IMR-90 (cell line): ENCODE measurements around the gene HBM. TPM values are rescaled to one million over a fixed set of nuclear protein-coding genes. Genes with fewer than 3 reads are reported as not detected.
"Not testable (repeated sequence)": the region's sequence is repeated elsewhere in the genome, so short reads cannot be mapped to it uniquely, and the experiment has no call there.

ENCODE experiments used
- ATAC-seq: fragments of 200-7000 bp; cut with Tn5 transposase; 2 replicates; pipeline ENCODE4 v1.9.1; 2020; ENCODE audit warnings: low read depth, mild to moderate bottlenecking, moderate library complexity
- BruUV-seq: library from RNA; stranded (reverse); fragments of 400-500 nt; replicated peaks from 2 replicates; lab custom pipeline; 2021; lab: Mats Ljungman, UMichigan
- CTCF ChIA-PET: fragments of 300-600 bp; formaldehyde crosslinking; extraction: SDS; loops from one replicate; lab custom pipeline; 2021; ENCODE audit warnings: antibody characterized with exemption; lab: Yijun Ruan, JAX
- POLR2A ChIA-PET: fragments of 300-600 bp; sonication (Branson Sonifier 250); formaldehyde crosslinking; loops from one replicate; lab custom pipeline; 2022; ENCODE audit warnings: antibody characterized with exemption; ENCODE audit not compliant: unreplicated experiment; lab: Charles Lee
- DNase-seq: peaks from one replicate; pipeline ENCODE4 v3.0.0; 2013
- H2AFZ ChIP-seq: replicated peaks from 2 replicates; pipeline ENCODE3; 2013; ENCODE audit warnings: low read length, mild to moderate bottlenecking; ENCODE audit not compliant: poor library complexity
- H2AK5ac ChIP-seq: 2 replicates; pipeline ENCODE4 v1.6.1; 2013; ENCODE audit warnings: low read depth, low read length, inconsistent platforms
- H2AK9ac ChIP-seq: replicated peaks from 2 replicates; pipeline ENCODE3; 2013; ENCODE audit warnings: mild to moderate bottlenecking, low read depth, low read length, moderate library complexity; ENCODE audit not compliant: poor library complexity
- H2BK120ac ChIP-seq: 2 replicates; pipeline ENCODE4 v1.6.1; 2013; ENCODE audit warnings: low read depth, low read length, inconsistent platforms
- H2BK15ac ChIP-seq: 3 replicates; pipeline ENCODE4 v1.6.1; 2013; ENCODE audit warnings: low read depth, low read length, inconsistent platforms
- H2BK20ac ChIP-seq: 2 replicates; pipeline ENCODE4 v1.6.1; 2013; ENCODE audit warnings: low read depth, mild to moderate bottlenecking, inconsistent platforms, low read length, moderate library complexity
- H2BK5ac ChIP-seq: 2 replicates; pipeline ENCODE4 v1.6.1; 2013; ENCODE audit warnings: mild to moderate bottlenecking, low read depth, low read length, inconsistent platforms; ENCODE audit not compliant: poor library complexity, severe bottlenecking
- H3K14ac ChIP-seq: replicated peaks from 2 replicates; pipeline ENCODE4 v1.6.1; 2013; ENCODE audit warnings: low read depth, low read length, inconsistent platforms
- H3K18ac ChIP-seq: 2 replicates; pipeline ENCODE4 v1.6.1; 2013; ENCODE audit warnings: low read depth, low read length, control low read depth
- H3K23ac ChIP-seq: 2 replicates; pipeline ENCODE4 v1.6.1; 2013; ENCODE audit warnings: low read depth, low read length, inconsistent platforms
- H3K27ac ChIP-seq: 2 replicates; pipeline ENCODE4 v1.5.1; 2013; ENCODE audit warnings: mild to moderate bottlenecking, control low read depth, low read length; ENCODE audit not compliant: insufficient read depth
- H3K27me3 ChIP-seq: 2 replicates; pipeline ENCODE4 v1.6.1; 2013; ENCODE audit warnings: low read length; ENCODE audit not compliant: control insufficient read depth, insufficient read depth
- H3K36me3 ChIP-seq: 2 replicates; pipeline ENCODE4 v1.6.1; 2013; ENCODE audit warnings: low read length, mixed read lengths; ENCODE audit not compliant: control insufficient read depth, insufficient read depth
- H3K4ac ChIP-seq: 2 replicates; pipeline ENCODE4 v1.6.1; 2013; ENCODE audit warnings: low read depth, low read length, inconsistent platforms
- H3K4me1 ChIP-seq: 2 replicates; pipeline ENCODE4 v1.6.1; 2013; ENCODE audit warnings: low read length, mixed read lengths; ENCODE audit not compliant: control insufficient read depth, insufficient read depth
- H3K4me2 ChIP-seq: 2 replicates; pipeline ENCODE4 v1.6.1; 2013; ENCODE audit warnings: low read depth, mild to moderate bottlenecking, control low read depth, low read length, moderate library complexity
- H3K4me3 ChIP-seq: 2 replicates; pipeline ENCODE4 v1.5.1; 2013; ENCODE audit warnings: low read depth, mild to moderate bottlenecking, control low read depth, low read length, moderate library complexity; ENCODE audit not compliant: insufficient read depth
- H3K56ac ChIP-seq: 2 replicates; pipeline ENCODE4 v1.6.1; 2013; ENCODE audit warnings: low read length, inconsistent platforms; ENCODE audit not compliant: insufficient read depth; ENCODE audit errors: extremely low read depth
- H3K79me1 ChIP-seq, 2 experiments: 2 replicates each; pipeline ENCODE4 v1.6.1; 2013; ENCODE audit warnings: low read length in 2 of 2, inconsistent platforms in 1 of 2, low read depth in 1 of 2
- H3K9ac ChIP-seq: 2 replicates; pipeline ENCODE4 v1.6.1; 2013; ENCODE audit warnings: low read depth, low read length, control low read depth
- H3K9me1 ChIP-seq: 2 replicates; pipeline ENCODE4 v1.6.1; 2013; ENCODE audit warnings: low read length, inconsistent platforms; ENCODE audit not compliant: insufficient read depth
- H3K9me3 ChIP-seq: 2 replicates; pipeline ENCODE4 v1.6.1; 2013; ENCODE audit warnings: low read length; ENCODE audit not compliant: control insufficient read depth, insufficient read depth
- H4K20me1 ChIP-seq: 2 replicates; pipeline ENCODE4 v1.6.1; 2013; ENCODE audit warnings: low read length, inconsistent platforms; ENCODE audit not compliant: insufficient read depth
- H4K5ac ChIP-seq: 2 replicates; pipeline ENCODE4 v1.6.1; 2013; ENCODE audit warnings: mild to moderate bottlenecking, low read depth, low read length, control low read depth
- H4K8ac ChIP-seq, 2 experiments: 2 replicates each; pipeline ENCODE4 v1.6.1; 2013; ENCODE audit warnings: low read depth in 2 of 2, low read length in 2 of 2, control low read depth in 1 of 2, inconsistent platforms in 1 of 2
- H4K91ac ChIP-seq: 2 replicates; pipeline ENCODE4 v1.6.1; 2013; ENCODE audit warnings: low read depth, low read length, inconsistent platforms; ENCODE audit not compliant: insufficient read depth
- WGBS, 2 experiments: methylation state at CpG; one replicate each; pipeline versions ENCODE4 v1.1.5 to v1.1.7; 2013; ENCODE audit warnings: missing lambda C conversion rate in 2 of 2; ENCODE audit not compliant: insufficient read length in 1 of 2; ENCODE audit errors: extremely low coverage in 2 of 2; 5-methylcytosine and 5-hydroxymethylcytosine counted together
- dilution Hi-C: fragments of 300-500 bp; cut with HindIII; formaldehyde crosslinking; loops from one replicate; pipeline ENCODE4 v1.14.3; 2018; ENCODE audit warnings: low sequenced_read_pairs; ENCODE audit not compliant: unreplicated experiment
- in situ Hi-C: fragments of 300-500 bp; cut with MboI; formaldehyde crosslinking; loops from 3 replicates; pipeline ENCODE4 v1.14.3; 2019; ENCODE audit warnings: low sequenced_read_pairs, inconsistent platforms, mixed read lengths
- intact Hi-C: fragments of 100-400 bp; cut with micrococcal nuclease; formaldehyde crosslinking; loops from 2 replicates; pipeline ENCODE4 v1.10.0; 2022
- polyA plus RNA-seq, 3 experiments: library from polyadenylated mRNA; depleted of rRNA; stranded (reverse); fragments of >200 nt; gene quantifications; 2 replicates each; pipeline ENCODE4 v1.2.3, GENCODE V29; 2012; ENCODE audit warnings: low replicate concordance in 1 of 3
- total RNA-seq: library from RNA; depleted of rRNA; stranded (reverse); fragments of >200 nt; gene quantifications from 2 replicates; pipeline ENCODE4 v1.2.3, GENCODE V29; 2012

Gene HBM
- total and polyA plus RNA-seq, 2 of the 4 experiments (the other 2 are of a cell fraction): not detected

GRCh38 chr16:204046-204445 lies 38.3 kb downstream of the HBM start:
- H3K9ac ChIP-seq, H2BK15ac ChIP-seq, CTCF ChIA-PET, H3K4me2 ChIP-seq, intact Hi-C loops, POLR2A ChIA-PET, H2BK5ac ChIP-seq, H3K27ac ChIP-seq, H3K27me3 ChIP-seq, H4K8ac ChIP-seq, DNase-seq, H3K23ac ChIP-seq, H3K9me1 ChIP-seq, BruUV-seq, H2BK20ac ChIP-seq, H3K56ac ChIP-seq, H2AFZ ChIP-seq, dilution Hi-C loops, H4K91ac ChIP-seq, H4K5ac ChIP-seq, H2AK9ac ChIP-seq, H3K4me3 ChIP-seq, ATAC-seq, H3K4me1 ChIP-seq, H3K18ac ChIP-seq, H3K14ac ChIP-seq, H3K9me3 ChIP-seq, H3K4ac ChIP-seq, in situ Hi-C loops, H2BK120ac ChIP-seq, H2AK5ac ChIP-seq: not testable (repeated sequence)
- H4K20me1 ChIP-seq: peaks cover 24% of the 10 kb centered on the region
- H3K36me3 ChIP-seq: peaks cover 57% of the 10 kb centered on the region
- 100% methylated on average over 2 of the region's 9 CpGs; no CpG with 5 or more reads in 1 of the 2 experiments for WGBS, 2 experiments
- peaks cover 35 to 57% of the 10 kb centered on the region in 2 experiments for H3K79me1 ChIP-seq
